ENCODE results near the gene DUSP18.

GRCh38 chr22:30695871-30696655 is 28.4 kb upstream of the DUSP18 start:
- no peak for TF ChIP-seq GATA3 (IDR thresholded peaks at IDR 0.05; ENCODE audit: low read depth, low read length)
- TF ChIP-seq GATA2 (IDR thresholded peaks at IDR 0.05; ENCODE audit: low read depth, low read length) = no peak

Data from SH-SY5Y (cell line).